CD4-positive, alpha-beta T cell treated with Interleukin-15 for 4 hours (primary cell): ENCODE data around the gene UBQLN1.
A peak's percentile ranks its signal among the peaks of the same experiment; 100 is the strongest.
"Not testable (repeated sequence)": the region's sequence is repeated elsewhere in the genome, so short reads cannot be mapped to it uniquely, and the experiment has no call there.

Experiments used
- DNase-seq: peaks from one replicate; pipeline ENCODE4 v3.0.0-alpha.2; 2020; ENCODE audit warnings: low spot score

The UBQLN1 gene

GRCh38 chr9:83633255-83633654, 74.5 kb downstream of the UBQLN1 start:
- DNase-seq: no peak

DNA sequence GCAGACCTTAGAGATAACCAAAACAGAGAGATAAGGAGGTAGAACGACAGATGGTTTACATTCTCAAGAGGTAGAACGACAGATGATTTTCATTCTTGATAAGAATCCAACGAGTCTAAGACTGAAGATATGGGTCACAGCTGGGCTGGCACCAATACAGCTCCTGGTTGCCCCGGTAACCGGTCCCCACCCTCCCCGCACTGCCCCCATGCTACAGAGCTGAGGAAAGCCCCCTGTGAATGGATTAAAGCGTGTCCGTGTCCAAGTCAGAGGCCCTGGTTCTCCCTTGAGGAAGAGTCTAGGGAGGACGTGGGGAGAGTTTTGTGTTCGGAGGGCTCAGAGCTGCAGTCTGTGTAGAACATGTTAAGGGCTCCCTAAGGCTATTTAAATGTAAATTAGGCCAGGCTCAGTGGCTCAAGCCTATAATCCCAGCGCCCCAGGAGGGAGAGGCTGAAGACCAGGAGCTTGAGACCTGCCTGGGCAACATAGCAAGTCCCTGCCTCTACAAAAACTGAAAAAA, 76.8 kb downstream of the UBQLN1 start:
- no peak for DNase-seq

DNA sequence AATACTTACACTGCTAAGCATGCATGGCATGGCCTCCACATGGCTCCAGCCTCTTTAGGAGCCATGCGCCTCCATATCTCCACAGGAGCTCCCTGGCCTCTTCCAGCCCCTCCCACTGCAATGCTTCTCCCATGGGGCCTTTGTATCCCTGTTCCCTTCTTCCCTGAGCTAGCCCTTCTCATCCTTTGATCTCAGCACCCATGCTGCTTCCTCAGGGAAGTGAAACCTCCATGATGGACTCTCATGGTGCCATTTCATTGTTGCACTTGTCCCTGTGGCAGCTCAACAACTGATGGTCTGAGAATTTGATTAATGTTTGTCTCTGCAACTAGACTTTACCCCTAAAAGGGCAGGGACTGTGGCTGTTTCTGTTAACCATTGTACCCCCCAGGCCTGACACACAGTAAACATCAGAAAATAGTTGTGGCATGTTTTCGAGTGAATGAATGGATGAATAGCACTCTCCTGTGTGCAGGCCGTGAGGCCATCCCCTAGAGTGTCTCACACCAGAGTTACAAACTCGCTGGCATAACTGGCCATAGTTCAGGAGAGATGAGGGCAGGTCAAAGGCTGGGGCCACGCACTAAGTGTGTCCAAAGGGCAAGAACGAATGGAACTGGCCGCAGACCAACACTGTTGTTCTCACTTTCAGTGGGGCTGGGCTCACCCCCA, 78.2 kb downstream of the UBQLN1 start:
- no peak for DNase-seq

GRCh38 chr9:83628540-83628939, 79.2 kb downstream of the UBQLN1 start:
- DNase-seq: no peak

DNA sequence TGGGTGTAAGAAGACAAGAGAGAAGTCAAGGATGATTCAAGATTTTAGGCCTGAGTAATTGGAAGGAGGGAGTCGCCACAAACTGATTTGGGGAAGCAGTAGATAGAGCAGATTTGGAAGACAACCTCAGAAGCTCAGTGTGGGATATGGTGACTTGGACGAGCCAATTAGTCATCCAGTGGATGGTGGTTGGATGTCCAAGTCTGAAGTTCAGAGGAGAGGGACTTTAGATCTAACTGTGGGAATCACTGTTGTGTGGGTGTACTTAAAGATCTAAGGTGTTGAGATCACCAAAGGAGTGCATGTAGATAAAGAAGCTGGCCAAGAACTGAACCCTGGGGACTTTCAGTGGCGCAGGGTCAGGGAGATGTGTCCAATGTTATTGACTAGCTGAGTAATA, 82.6 kb downstream of the UBQLN1 start:
- DNase-seq: no peak

- DNase-seq: peak; percentile 16
Observed at GRCh38 chr9:83623679-83624076, 84.1 kb downstream of the UBQLN1 start.

- DNase-seq: peak; percentile 45
Observed at GRCh38 chr9:83622939-83623678, 84.6 kb downstream of the UBQLN1 start, which contains the start of gene IDNK. IDNK (plus strand) TSS chr9:83623143; CDS start chr9:83623172, 29 bp downstream.

DNA sequence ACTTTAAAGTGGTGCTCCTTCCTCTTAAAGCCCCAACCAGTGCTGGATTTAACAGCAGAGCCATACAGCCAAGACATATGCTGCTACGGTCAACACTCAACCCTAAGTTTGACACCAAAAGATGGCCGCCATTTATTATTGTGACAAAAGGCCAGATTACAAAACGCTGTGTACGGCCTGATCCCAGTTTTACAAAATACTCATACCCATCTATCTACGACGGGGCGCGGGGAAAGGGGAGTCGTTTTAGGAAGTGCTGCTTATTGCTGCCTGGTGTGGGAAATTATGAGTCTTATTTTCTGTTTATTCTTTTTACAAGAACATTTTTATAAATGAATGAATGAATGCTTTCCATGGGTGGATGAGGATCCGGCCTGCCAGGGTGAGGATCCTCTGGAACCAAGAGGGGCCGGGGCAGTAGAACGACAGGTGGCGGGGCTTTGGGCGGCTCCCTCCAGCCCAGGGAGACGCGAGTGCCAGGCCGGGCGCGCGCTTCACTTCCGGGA, 85.3 kb downstream of the UBQLN1 start:
- peak; percentile 46 for DNase-seq

DNA sequence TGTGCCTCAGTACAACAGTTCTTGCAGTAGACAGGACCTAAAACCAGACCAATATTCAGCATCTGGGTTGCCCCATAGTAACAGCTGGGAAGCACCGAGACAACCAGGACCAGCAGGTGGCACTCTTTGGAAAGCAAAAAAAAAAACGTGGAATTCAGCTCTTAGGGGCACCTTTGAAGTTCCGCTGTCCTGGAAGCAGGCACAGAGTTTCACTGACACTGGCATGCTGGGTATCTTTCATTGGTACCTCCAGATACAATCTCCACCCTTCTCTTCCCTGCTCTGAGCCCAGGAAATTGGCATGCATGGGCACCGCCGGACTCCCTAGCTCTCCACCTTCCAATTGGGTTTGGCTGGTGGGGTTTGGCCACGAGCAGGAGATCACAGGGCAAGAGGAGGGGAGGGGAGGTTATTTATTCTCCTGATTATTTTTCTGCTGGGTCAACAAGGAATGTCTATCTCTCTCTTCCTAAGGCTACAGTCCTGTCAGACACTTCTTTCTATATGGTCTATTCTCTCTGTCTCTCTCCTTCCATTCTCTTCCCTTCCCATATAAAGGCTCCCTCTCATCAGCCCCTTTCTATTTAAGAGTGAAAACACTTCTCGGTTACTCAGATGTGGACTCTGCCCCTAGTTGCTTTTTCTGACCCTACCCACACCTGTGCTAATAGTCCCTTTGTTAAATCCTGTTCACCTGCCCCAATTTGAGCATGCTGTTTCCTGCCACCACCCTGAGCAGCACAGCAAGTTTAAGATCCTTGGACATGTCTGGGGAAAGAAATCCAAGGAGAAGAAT, 86.7 kb downstream of the UBQLN1 start:
- DNase-seq: peak; percentile 29

DNA sequence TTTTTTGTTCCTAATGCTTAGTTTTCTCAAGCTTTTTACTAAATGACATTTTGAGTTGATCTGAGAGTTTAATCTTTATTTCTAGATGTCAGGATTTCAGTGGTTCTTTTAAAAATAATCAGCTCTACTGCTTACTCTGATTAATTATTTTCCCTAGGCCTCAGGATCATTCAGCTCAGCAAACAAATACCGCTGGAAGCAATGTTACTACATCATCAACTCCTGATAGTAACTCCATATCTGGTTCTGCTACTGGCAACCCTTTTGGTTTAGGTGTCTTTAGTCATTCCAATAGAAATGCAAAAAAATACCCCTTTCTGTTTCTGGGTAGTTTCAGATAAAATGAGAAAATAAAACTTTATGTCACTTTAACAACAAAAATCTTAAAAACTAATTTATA, 90.5 kb downstream of the UBQLN1 start:
- DNase-seq: no peak

DNA sequence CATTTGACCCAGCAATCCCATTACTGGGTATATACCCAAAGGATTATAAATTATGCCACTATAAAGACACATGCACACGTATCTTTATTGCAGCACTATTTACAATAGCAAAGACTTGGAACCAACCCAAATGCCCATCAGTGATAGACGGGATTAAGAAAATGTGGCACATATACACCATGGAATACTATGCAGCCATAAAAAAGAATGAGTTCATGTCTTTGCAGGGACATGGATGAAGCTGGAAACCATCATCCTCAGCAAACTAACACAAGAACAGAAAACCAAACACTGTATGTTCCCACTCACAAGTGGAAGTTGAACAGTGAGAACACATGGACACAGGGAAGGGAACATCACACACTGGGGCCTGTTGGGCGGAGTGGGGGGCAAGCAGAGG, 94.5 kb downstream of the UBQLN1 start:
- not testable (repeated sequence) for DNase-seq
